ENCODE data around the gene HDDC3.
A peak's percentile ranks its signal among the peaks of the same experiment; 100 is the strongest.

The HDDC3 gene

DNA sequence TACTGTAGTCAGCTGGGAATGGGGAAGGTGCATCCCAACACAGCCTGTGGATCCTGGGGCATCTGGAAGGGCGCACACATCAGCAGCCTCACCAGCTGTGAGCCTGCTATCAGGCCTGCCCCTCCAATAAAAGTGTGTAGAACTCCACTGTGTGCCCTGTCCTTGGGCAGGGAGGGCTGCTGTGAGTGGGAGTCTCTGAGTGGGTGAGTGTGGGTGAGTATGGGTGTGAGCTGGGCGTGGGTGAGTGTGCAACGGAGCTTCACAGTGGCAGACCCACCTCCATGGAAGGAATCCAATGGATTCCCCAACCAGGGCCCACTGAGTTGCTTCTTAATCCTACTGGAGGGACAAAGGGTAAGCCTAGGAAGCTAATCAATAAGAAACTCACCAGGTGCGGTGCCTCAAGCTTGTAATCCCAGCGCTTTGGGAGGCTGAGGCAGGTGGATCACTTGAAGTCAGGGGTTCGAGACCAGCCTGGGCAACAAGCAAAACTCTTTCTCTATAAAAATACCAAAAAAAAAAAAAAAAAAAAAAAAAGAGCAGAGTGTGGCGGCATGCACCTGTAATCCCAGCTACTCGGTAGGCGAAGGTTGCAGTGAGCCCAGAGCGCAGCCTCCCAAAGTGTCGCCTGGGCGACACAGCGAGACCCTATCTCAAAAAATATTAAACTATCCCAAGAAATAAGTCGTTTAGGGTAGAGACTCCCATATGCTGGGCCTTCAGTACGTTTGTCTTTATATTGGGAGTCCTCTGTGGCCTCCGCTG is 21.8 kb upstream of the HDDC3 start:
- no peak for DNase-seq

GRCh38 chr15:90952901-90953677 is 20.7 kb upstream of the HDDC3 start:
- no peak for DNase-seq

DNA sequence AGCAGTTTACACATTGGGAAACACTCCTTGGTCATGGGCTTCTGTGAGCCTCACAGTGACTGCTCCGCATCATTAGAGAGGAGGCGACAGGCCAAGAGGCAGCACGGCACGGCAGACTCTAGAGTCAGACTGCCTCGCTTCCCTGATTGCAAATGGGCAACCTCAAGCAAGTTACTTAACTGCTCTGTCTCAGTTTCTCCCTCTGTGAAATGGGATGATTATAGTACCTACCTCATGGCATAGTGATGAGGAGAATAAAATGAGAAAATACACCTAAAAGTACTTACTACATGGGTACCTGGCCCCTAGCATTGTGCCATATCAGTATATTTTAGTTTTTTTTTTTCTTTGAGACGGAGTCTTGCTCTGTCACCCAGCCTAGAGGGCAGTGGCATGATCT is 18.3 kb upstream of the HDDC3 start:
- DNase-seq, result no peak

DNA sequence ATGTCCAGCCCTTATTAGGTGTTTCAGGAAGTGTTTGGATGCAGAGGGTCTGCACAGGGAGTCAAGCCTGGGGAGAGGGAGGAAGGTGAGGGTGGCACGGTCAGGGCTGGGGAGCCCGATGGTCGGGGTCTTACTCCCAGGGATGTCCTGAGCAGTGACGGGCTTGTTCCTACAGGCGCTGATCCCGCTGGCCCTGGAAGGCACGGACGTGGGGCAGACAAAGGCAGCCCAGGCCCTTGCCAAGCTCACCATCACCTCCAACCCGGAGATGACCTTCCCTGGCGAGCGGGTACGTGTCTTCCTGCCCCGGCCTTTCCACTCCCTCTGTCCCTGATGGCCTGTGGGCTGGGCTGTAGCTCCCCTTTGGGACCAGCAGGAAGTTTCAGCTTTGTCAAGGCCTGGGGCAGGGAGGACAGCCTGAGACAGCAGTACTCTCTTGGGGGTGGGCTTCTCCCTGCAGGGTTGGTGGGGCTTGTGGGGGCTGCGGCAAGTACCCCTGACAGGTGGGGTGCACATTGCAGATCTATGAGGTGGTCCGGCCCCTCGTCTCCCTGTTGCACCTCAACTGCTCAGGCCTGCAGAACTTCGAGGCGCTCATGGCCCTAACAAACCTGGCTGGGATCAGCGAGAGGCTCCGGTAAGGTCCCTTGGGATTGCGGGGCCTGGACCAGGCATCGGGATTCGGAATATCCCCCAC is 17.8 kb upstream of the HDDC3 start:
- no peak for DNase-seq

GRCh38 chr15:90948506-90948905 is 16.2 kb upstream of the HDDC3 start:
- no peak for DNase-seq

DNA sequence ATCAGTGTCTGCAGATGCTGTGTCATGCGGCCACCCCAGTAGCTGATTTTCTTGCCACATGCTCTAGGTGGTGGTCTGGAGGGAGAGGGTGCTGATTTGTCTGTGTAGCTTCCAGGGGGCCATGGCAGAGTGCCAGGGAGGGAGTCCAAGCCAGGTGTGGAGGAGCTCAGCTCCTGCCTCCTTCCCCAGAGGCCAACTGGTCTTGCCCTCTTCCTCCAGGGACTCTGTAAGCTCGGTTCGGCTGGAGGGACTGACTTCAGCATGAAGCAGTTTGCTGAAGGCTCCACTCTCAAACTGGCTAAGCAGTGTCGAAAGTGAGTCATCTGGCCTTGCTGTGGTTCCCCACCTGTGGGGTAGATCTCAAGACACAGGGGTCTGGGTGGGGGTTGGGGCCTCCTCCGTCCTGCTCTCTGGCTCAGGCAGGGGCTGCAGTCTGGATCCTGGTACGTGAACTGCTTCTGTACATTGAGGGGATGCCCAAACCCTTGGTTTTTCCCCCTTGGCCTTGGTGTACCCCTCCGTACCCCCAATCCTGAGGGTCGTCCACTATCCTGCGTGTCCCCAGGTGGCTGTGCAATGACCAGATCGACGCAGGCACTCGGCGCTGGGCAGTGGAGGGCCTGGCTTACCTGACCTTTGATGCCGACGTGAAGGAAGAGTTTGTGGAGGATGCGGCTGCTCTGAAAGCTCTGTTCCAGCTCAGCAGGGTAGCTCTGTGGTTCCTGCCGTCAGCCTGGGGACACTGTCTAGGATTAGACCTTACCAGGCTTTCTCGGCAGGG is 15.4 kb upstream of the HDDC3 start:
- no peak for DNase-seq

GRCh38 chr15:90946941-90947576 is 14.7 kb upstream of the HDDC3 start:
- no peak for DNase-seq

GRCh38 chr15:90946538-90946937 is 14.2 kb upstream of the HDDC3 start:
- DNase-seq, result no peak

- no peak for DNase-seq
Measured at GRCh38 chr15:90945091-90945490, 12.7 kb upstream of the HDDC3 start.

DNA sequence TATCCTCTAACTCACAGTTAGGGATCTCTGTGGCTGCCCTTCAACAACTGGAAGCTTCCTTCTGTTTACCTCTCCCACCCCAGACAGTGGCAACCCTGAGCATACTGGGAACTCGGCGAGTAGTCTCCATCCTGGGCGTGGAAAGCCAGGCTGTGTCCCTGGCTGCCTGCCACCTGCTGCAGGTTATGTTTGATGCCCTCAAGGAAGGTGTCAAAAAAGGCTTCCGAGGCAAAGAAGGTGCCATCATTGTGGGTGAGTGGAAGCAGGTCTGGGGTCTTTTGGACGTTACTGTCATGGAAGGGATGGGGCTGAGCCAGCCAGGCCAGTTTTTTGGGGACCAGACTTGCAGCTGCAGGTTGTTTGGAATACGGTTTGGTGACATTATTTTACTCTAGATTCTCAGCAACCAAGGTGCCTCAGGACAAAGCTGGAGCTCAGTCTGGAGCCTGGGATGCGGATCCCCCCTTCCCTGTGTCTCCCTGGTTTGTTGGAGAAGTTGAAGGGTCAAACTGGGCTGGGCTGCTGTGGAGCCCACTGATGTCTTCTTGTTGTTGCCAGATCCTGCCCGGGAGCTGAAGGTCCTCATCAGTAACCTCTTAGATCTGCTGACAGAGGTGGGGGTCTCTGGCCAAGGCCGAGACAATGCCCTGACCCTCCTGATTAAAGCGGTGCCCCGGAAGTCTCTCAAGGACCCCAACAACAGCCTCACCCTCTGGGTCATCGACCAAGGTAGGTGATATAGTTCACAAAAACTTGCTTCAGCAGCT is 10.2 kb upstream of the HDDC3 start:
- DNase-seq, result no peak

DNA sequence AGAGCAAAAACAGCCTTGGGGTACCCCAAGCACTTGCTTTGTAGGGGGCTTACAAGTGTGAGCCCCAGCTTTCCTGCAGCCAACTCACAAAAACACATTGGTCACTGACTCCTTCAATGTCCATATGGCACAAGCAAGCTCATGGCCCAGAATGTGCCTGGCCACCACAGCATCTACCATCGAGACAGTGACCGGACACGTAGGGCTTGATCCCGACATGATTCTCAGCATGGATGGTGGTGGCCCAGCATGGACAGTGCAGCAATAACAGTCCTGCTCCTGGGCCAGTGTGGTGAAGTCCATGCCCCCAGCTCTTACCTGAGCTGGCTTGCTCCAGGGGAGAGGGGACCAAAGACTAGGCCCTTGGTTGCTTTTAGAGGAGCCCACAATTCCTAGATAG is 8.7 kb upstream of the HDDC3 start:
- DNase-seq, result no peak

GRCh38 chr15:90939756-90940155 is 7.4 kb upstream of the HDDC3 start:
- DNase-seq, result no peak

DNA sequence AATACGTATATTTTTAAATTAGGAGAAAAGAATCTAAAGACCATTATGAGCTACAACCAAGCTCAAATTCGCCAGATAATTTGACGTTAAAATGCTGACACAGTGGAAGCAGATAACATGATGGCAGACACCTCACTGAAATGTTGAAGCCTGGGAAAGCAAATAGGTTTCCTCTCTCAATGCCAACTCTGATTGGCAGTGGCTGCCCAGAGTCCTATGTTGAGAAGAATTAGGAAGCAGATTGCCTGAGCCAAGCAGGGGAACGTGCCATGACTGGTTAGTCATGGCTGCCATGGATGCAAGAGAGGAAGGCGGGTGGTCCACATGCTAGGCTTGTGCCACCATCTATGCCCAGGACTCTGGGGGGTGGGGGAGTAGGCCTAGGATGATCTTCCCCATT is 5.9 kb upstream of the HDDC3 start:
- no peak for DNase-seq

DNA sequence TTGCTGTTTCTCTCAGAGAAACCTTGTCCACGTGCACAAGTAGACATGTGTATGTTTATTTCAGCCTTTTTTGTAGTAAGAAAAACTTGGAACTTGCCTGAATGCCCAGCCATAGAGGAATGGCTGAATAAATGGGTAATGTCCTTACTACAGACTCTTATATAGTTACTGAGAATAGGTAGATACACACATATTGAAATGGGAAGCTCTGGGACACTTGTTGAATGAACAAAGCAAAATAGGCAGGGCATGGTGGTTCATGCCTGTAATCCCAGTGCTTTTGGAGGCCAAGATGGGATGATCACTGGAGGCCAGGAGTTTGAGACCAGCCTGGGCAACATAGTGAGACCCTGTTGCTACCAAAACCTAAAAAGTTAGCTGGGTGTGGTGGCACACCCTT is 4.5 kb upstream of the HDDC3 start:
- DNase-seq, result no peak

- DNase-seq, result peak; percentile 98 to 99
Measured at GRCh38 chr15:90934949-90935751, 2.8 kb upstream of the HDDC3 start, which contains the start of gene UNC45A. Gene UNC45A (plus strand): TSS chr15:90935285. CDS start chr15:90935325, 40 bp downstream.

DNA sequence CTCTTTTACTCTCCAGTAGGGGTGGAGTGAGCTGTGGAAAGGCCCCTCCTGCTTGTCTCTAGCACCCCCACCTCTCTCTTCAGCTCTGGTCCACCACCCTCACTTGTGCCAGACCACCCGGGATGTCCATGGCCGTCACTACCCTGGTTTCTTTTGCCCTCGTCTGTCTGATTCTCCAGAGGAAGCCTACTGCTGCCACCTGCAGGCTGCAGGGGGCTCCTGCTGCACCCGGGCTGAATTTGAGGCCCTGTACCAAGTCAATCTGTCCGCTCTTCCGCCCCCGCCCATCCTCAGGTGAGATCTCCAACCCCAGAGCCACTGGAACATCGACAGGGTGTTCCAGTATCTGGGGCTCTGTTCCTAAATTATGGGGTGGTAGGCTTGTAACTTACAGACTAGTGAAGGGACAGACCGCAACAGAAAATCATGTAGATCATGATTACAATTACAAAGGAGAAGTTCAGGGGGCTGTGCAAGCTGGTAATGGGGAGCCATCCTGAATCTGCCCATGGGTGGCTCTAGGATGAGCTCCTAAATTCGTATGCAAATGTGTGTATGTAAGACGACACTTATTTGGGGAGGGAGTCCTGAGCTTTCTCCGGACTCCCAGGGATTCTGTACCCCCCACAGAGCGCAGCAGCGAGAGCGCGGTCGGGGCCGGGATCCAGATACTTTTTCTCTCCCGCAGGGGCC is 2.1 kb upstream of the HDDC3 start:
- DNase-seq, result peak; percentile 88 to 91

- DNase-seq, result no peak
Measured at GRCh38 chr15:90933301-90933700, 952 bp upstream of the HDDC3 start.

DNA sequence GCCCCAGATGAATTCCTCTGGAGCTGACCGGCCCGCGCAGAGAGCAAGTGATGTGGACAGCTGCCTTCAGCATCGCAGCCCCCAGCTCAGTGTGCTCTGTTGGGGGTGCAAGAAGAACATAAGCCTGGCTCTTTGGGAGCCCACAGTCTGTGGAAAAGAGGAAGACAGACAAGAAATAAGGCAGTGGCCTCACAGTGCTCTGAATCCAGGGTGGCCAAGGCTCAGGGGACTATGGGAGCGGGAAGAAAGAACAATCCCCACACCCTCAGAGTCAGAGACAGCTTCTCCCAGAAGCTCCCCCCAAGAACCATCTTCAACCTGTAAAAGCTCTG is 277 bp upstream of the HDDC3 start:
- DNase-seq, result no peak

DNA sequence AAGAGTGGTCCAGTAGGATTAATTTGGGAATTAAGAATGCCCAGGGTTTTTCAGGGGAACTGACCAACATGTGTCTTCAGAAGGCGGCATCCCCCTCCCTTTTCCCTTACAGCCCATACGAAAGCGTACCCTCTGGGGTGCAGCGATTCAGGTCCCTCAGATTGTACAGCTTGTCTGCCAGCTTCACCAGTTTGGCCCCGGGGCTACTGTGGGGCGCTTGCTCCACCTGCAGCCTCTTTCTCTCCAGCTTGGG is 848 bp downstream of the HDDC3 start:
- DNase-seq, result no peak

DNA sequence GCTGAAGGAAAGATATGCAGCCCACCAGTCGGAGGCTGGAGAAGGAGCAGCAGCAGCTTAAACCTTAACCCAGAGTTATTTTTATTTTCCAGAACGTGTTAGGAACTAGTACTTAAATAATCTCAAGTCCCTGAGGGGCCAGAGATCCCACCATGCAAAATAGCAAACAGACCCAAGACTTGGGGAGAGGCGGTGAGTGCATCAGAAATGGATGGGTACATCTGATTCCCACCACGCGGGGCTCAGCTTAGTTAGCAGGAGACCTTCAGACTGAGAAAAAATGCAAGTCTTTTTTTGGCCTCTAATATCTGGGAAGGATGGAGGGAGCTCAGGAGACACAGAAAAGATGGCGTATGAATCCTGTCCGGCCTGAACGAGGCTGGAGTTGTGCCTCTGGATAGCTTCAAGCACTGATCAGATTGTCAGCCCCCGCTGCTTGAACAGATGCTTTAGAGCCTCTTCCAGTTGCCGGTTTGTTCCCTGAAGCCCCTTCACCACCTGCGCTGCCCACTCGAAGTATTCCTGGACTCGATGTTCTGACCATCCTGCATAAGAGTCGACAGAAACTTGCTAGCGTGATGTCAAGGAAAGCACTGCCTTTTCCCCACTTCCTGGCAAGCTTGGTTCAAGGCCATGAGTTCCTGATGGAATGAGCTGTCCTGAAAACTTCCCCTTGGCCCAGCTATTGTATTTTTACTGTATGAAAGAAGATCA is 1.3 kb downstream of the HDDC3 start:
- peak in 1 of 2 donors; percentile 16 for DNase-seq
